ENCODE measurements around the gene THG1L. TPM values are rescaled to one million over a fixed set of nuclear protein-coding genes. Genes with fewer than 3 reads are reported as not detected.
"Not testable (repeated sequence)": the region's sequence is repeated elsewhere in the genome, so short reads cannot be mapped to it uniquely, and the experiment has no call there.

Gene THG1L
- polyA plus RNA-seq, 1 donor = 26.9 TPM

DNA sequence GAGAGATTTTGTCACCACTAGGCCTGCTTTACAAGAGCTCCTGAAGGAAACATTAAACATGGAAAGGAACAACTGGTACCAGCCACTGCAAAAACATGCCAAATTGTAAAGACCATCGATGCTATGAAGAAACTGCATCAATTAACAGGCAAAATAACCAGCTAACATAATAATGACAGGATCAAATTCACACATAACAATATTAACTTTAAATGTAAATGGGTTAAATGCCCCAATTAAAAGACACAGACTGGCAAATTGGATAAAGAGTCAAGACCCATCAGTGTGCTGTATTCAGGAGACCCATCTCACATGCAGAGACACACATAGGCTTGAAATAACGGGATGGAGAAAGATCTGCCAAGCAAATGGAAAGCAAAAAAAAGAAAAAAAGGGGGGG lies 8.3 kb upstream of the THG1L start:
- H3K4me3 ChIP-seq (ENCODE audit: low read length); DNase-seq; H3K27ac ChIP-seq (ENCODE audit: low read length); H3K9me3 ChIP-seq (ENCODE audit: control insufficient read depth, low read depth, low read length); H3K27me3 ChIP-seq (ENCODE audit: control insufficient read depth, insufficient read depth, low read length); H3K4me1 ChIP-seq (ENCODE audit: control insufficient read depth, insufficient read depth, low read length); H3K36me3 ChIP-seq (ENCODE audit: control insufficient read depth, insufficient read depth, low read length): not testable (repeated sequence)
- no CpG with 5 or more reads among the region's 2 CpGs for WGBS (ENCODE audit: insufficient coverage, low lambda C conversion rate)

GRCh38 chr5:157726607-157727006 lies 4.6 kb upstream of the THG1L start:
- not testable (repeated sequence) for H3K27ac ChIP-seq (ENCODE audit: low read length); H3K4me1 ChIP-seq (ENCODE audit: control insufficient read depth, insufficient read depth, low read length); H3K36me3 ChIP-seq (ENCODE audit: control insufficient read depth, insufficient read depth, low read length); H3K27me3 ChIP-seq (ENCODE audit: control insufficient read depth, insufficient read depth, low read length); H3K4me3 ChIP-seq (ENCODE audit: low read length); H3K9me3 ChIP-seq (ENCODE audit: control insufficient read depth, low read depth, low read length); DNase-seq
- WGBS (ENCODE audit: insufficient coverage, low lambda C conversion rate) = no CpG with 5 or more reads among the region's 2 CpGs

GRCh38 chr5:157727858-157728257 lies 3.4 kb upstream of the THG1L start:
- H3K4me3 ChIP-seq (ENCODE audit: low read length); DNase-seq; H3K36me3 ChIP-seq (ENCODE audit: control insufficient read depth, insufficient read depth, low read length); H3K27ac ChIP-seq (ENCODE audit: low read length); H3K9me3 ChIP-seq (ENCODE audit: control insufficient read depth, low read depth, low read length); H3K27me3 ChIP-seq (ENCODE audit: control insufficient read depth, insufficient read depth, low read length); H3K4me1 ChIP-seq (ENCODE audit: control insufficient read depth, insufficient read depth, low read length): not testable (repeated sequence)
- no CpG with 5 or more reads among the region's 1 CpG for WGBS (ENCODE audit: insufficient coverage, low lambda C conversion rate)

DNA sequence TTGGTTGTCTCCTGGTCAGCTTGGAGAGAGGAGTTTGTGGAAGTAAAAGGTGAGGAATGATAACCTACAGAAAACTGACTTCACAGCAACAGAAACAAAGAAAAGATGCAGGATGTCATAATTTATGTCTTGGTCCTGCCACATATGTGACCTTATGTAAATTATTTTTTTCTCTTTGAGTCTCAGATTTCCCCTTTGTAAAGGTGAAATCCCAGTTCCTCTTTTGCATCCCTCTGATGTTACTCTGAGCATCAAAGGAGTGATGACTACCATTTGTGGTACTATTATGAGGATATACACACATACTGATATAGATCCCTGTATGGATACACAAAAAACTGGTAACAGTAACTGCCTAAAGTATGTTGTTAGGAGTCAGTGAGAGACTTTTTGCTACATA lies 1.4 kb upstream of the THG1L start:
- no peak for DNase-seq
- Histone ChIP-seq H3K36me3 (ENCODE audit: control insufficient read depth, insufficient read depth, low read length) (peaks cover 17% of the 10 kb centered on the region), H3K4me1 (ENCODE audit: control insufficient read depth, insufficient read depth, low read length) (peaks cover 3% of the 10 kb centered on the region), H3K27ac (ENCODE audit: low read length) (no peak overlapping the region), H3K27me3 (ENCODE audit: control insufficient read depth, insufficient read depth, low read length) (no peaks in the 10 kb centered on the region), H3K4me3 (ENCODE audit: low read length) (no peak overlapping the region), H3K9me3 (ENCODE audit: control insufficient read depth, low read depth, low read length) (no peaks in the 10 kb centered on the region)

- DNase-seq = no peak
- Histone ChIP-seq H3K9me3 (ENCODE audit: control insufficient read depth, low read depth, low read length) (no peaks in the 10 kb centered on the region), H3K27ac (ENCODE audit: low read length) (peak overlapping the region; percentile 93), H3K36me3 (ENCODE audit: control insufficient read depth, insufficient read depth, low read length) (peaks cover 20% of the 10 kb centered on the region), H3K4me1 (ENCODE audit: control insufficient read depth, insufficient read depth, low read length) (peaks cover 3% of the 10 kb centered on the region), H3K4me3 (ENCODE audit: low read length) (peak overlapping the region; percentile 82), H3K27me3 (ENCODE audit: control insufficient read depth, insufficient read depth, low read length) (no peaks in the 10 kb centered on the region)
- WGBS (ENCODE audit: insufficient coverage, low lambda C conversion rate) = 100% methylated on average over 1 of the region's 5 CpGs
Observed at GRCh38 chr5:157730900-157731271, 334 bp upstream of the THG1L start.

DNA sequence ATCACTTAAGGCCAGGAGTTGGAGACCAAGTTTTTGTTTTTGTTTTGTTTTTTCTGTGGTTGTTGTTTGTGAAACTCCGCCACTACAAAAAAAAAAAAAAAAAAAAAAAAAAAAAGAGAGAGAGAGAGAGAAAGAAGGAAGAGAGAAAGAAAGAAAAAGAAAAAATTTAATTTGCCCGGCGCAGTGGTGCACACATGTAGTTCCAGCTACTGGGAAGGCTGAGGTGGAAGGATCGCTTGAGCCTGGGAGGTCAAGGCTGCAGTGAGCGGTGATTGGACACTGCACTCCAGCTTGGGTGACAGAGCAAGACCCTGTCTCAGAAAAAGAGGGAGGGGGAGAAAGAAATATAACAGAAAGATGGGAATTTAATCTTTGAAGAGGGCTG lies 902 bp downstream of the THG1L start:
- H3K4me3 ChIP-seq (ENCODE audit: low read length) = peak overlapping the region; percentile 82

GRCh38 chr5:157732596-157733262 lies 1.5 kb downstream of the THG1L start:
- H3K27me3 ChIP-seq (ENCODE audit: control insufficient read depth, insufficient read depth, low read length) = no peaks in the 10 kb centered on the region
- WGBS (ENCODE audit: insufficient coverage, low lambda C conversion rate) = 100% methylated on average over 4 of the region's 8 CpGs
- no peak overlapping the region for H3K27ac ChIP-seq (ENCODE audit: low read length)
- H3K36me3 ChIP-seq (ENCODE audit: control insufficient read depth, insufficient read depth, low read length) = peaks cover 29% of the 10 kb centered on the region
- peaks cover 3% of the 10 kb centered on the region for H3K4me1 ChIP-seq (ENCODE audit: control insufficient read depth, insufficient read depth, low read length)
- DNase-seq = no peak
- no peak overlapping the region for H3K4me3 ChIP-seq (ENCODE audit: low read length)
- H3K9me3 ChIP-seq (ENCODE audit: control insufficient read depth, low read depth, low read length) = no peaks in the 10 kb centered on the region

More for the DNA sequence above, 902 bp downstream of the THG1L start:
- H3K27me3 ChIP-seq (ENCODE audit: control insufficient read depth, insufficient read depth, low read length) = no peaks in the 10 kb centered on the region
- peak overlapping the region; percentile 93 for H3K27ac ChIP-seq (ENCODE audit: low read length)
- no peak for DNase-seq
- peaks cover 3% of the 10 kb centered on the region for H3K4me1 ChIP-seq (ENCODE audit: control insufficient read depth, insufficient read depth, low read length)
- H3K36me3 ChIP-seq (ENCODE audit: control insufficient read depth, insufficient read depth, low read length) = peaks cover 27% of the 10 kb centered on the region
- WGBS (ENCODE audit: insufficient coverage, low lambda C conversion rate) = no CpG with 5 or more reads among the region's 5 CpGs
- no peaks in the 10 kb centered on the region for H3K9me3 ChIP-seq (ENCODE audit: control insufficient read depth, low read depth, low read length)

DNA sequence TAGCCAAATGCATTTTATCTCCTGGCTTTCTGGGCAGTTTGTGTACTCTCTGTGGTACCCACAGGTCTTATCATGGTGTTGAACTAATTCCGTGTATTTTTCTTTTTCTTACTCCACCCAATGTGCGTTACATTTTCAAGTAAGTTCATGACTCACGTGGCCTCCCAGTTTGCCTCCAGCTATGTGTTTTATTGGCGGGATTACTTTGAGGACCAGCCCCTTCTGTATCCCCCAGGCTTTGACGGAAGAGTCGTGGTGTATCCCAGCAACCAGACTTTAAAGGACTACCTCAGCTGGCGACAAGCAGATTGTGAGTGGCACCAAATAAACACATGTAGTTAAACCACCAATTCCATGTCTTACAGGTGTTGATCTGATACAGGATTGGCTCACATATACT lies 3.2 kb downstream of the THG1L start:
- no peak for DNase-seq
- Histone ChIP-seq H3K4me3 (ENCODE audit: low read length) (no peak overlapping the region), H3K9me3 (ENCODE audit: control insufficient read depth, low read depth, low read length) (no peaks in the 10 kb centered on the region), H3K27ac (ENCODE audit: low read length) (no peak overlapping the region), H3K4me1 (ENCODE audit: control insufficient read depth, insufficient read depth, low read length) (peaks cover 3% of the 10 kb centered on the region), H3K27me3 (ENCODE audit: control insufficient read depth, insufficient read depth, low read length) (no peaks in the 10 kb centered on the region), H3K36me3 (ENCODE audit: control insufficient read depth, insufficient read depth, low read length) (peaks cover 37% of the 10 kb centered on the region)
- WGBS (ENCODE audit: insufficient coverage, low lambda C conversion rate) = 33% methylated on average over 1 of the region's 7 CpGs

- Histone ChIP-seq H3K4me1 (ENCODE audit: control insufficient read depth, insufficient read depth, low read length) (peaks cover 3% of the 10 kb centered on the region), H3K4me3 (ENCODE audit: low read length) (no peak overlapping the region), H3K27ac (ENCODE audit: low read length) (no peak overlapping the region), H3K36me3 (ENCODE audit: control insufficient read depth, insufficient read depth, low read length) (peaks cover 42% of the 10 kb centered on the region), H3K9me3 (ENCODE audit: control insufficient read depth, low read depth, low read length) (no peaks in the 10 kb centered on the region), H3K27me3 (ENCODE audit: control insufficient read depth, insufficient read depth, low read length) (no peaks in the 10 kb centered on the region)
- DNase-seq = no peak
- no CpG with 5 or more reads among the region's 6 CpGs for WGBS (ENCODE audit: insufficient coverage, low lambda C conversion rate)
Observed at GRCh38 chr5:157735991-157736390, 4.8 kb downstream of the THG1L start.

GRCh38 chr5:157739388-157740228 lies 8.4 kb downstream of the THG1L start:
- Histone ChIP-seq H3K27ac (ENCODE audit: low read length) (no peak overlapping the region), H3K36me3 (ENCODE audit: control insufficient read depth, insufficient read depth, low read length) (peaks cover 26% of the 10 kb centered on the region), H3K9me3 (ENCODE audit: control insufficient read depth, low read depth, low read length) (no peaks in the 10 kb centered on the region), H3K27me3 (ENCODE audit: control insufficient read depth, insufficient read depth, low read length) (no peaks in the 10 kb centered on the region), H3K4me1 (ENCODE audit: control insufficient read depth, insufficient read depth, low read length) (peaks cover 3% of the 10 kb centered on the region), H3K4me3 (ENCODE audit: low read length) (no peak overlapping the region)
- DNase-seq = no peak
- 100% methylated on average over 2 of the region's 12 CpGs for WGBS (ENCODE audit: insufficient coverage, low lambda C conversion rate)

DNA sequence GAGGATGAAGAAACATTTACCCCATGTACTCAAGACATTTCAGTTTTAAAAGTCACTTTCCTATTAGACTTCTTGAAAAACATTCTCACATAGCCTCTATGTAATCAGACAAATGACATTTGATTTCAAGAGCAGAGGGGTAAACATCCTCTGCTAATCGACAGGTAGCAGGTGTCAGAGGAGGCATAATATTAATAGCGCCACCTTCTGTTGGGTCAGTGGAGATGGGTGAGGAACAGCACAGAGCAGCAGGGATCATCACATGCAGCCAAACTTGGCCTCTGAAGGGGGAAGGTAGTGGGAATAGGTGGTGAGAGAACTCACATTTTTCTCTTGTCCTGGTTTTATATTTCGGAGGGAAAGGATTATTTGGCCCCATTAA lies 9.0 kb downstream of the THG1L start:
- Histone ChIP-seq H3K4me3 (ENCODE audit: low read length) (no peak overlapping the region), H3K27ac (ENCODE audit: low read length) (no peak overlapping the region), H3K27me3 (ENCODE audit: control insufficient read depth, insufficient read depth, low read length) (no peaks in the 10 kb centered on the region), H3K4me1 (ENCODE audit: control insufficient read depth, insufficient read depth, low read length) (peaks cover 3% of the 10 kb centered on the region), H3K9me3 (ENCODE audit: control insufficient read depth, low read depth, low read length) (no peaks in the 10 kb centered on the region), H3K36me3 (ENCODE audit: control insufficient read depth, insufficient read depth, low read length) (peaks cover 23% of the 10 kb centered on the region)
- no CpG with 5 or more reads among the region's 3 CpGs for WGBS (ENCODE audit: insufficient coverage, low lambda C conversion rate)
- DNase-seq = peak in 1 of 2 donors; percentile 14
